MM.1S (cell line): Measurements from ENCODE around the gene E2F6.

Source experiments
- DNase-seq: peaks from one replicate; pipeline ENCODE4 v3.0.0-alpha.2; 2015
- H2AFZ ChIP-seq: fragments of 300-600 bp; sonication (generic); 2 replicates; pipeline ENCODE4 v1.6.0; 2016; ENCODE audit warnings: antibody characterized with exemption, low read length
- H3F3A ChIP-seq: fragments of 300-600 bp; sonication (generic); 2 replicates; pipeline ENCODE4 v1.6.1; 2016; ENCODE audit warnings: mild to moderate bottlenecking, antibody characterized with exemption, low read length, moderate library complexity, mixed read lengths; ENCODE audit not compliant: insufficient read depth
- H3K27ac ChIP-seq: fragments of 300-600 bp; sonication (generic); 2 replicates; pipeline ENCODE4 v1.5.1; 2016; ENCODE audit warnings: mild to moderate bottlenecking, low read length
- H3K27me3 ChIP-seq: fragments of 300-600 bp; sonication (generic); replicated peaks from 2 replicates; pipeline ENCODE4 v1.6.0; 2016; ENCODE audit warnings: low read length; ENCODE audit not compliant: insufficient read depth
- H3K36me3 ChIP-seq: fragments of 300-600 bp; sonication (generic); replicated peaks from 2 replicates; pipeline ENCODE4 v1.6.1; 2016; ENCODE audit warnings: mild to moderate bottlenecking, low read length, mixed read lengths; ENCODE audit not compliant: insufficient read depth
- H3K4me1 ChIP-seq: fragments of 300-600 bp; sonication (generic); 2 replicates; pipeline ENCODE4 v1.6.1; 2016; ENCODE audit warnings: low read length, mixed read lengths
- H3K4me2 ChIP-seq: fragments of 300-600 bp; sonication (generic); 2 replicates; pipeline ENCODE4 v1.6.0; 2016; ENCODE audit warnings: low read depth, low read length
- H3K4me3 ChIP-seq: fragments of 300-600 bp; sonication (generic); 2 replicates; pipeline ENCODE4 v1.5.1; 2016; ENCODE audit warnings: low read length, mixed read lengths
- H3K79me2 ChIP-seq: fragments of 300-600 bp; sonication (generic); 2 replicates; pipeline ENCODE4 v1.6.1; 2016; ENCODE audit warnings: mixed run types, low read length, mixed read lengths
- H3K9ac ChIP-seq: fragments of 300-600 bp; sonication (generic); 2 replicates; pipeline ENCODE4 v1.6.1; 2016; ENCODE audit warnings: low read length, mixed read lengths
- H3K9me2 ChIP-seq: fragments of 300-600 bp; sonication (generic); replicated peaks from 2 replicates; pipeline ENCODE4 v1.6.1; 2016; ENCODE audit warnings: mild to moderate bottlenecking, low read length, mixed read lengths; ENCODE audit not compliant: insufficient read depth
- H3K9me3 ChIP-seq: fragments of 300-600 bp; sonication (generic); replicated peaks from 2 replicates; pipeline ENCODE4 v1.6.1; 2016; ENCODE audit warnings: mild to moderate bottlenecking, low read length, mixed read lengths; ENCODE audit not compliant: insufficient read depth
- H4K20me1 ChIP-seq: fragments of 300-600 bp; sonication (generic); 2 replicates; pipeline ENCODE4 v1.6.1; 2016; ENCODE audit warnings: mild to moderate bottlenecking, low read length, moderate library complexity, mixed read lengths; ENCODE audit not compliant: insufficient read depth
- CTCF ChIP-seq: fragments of 300-600 bp; sonication (generic); IDR thresholded peaks from 2 replicates; pipeline ENCODE4 v1.5.1; 2016; ENCODE audit warnings: antibody characterized with exemption, low read length, mixed read lengths
- EZH2 ChIP-seq: fragments of 300-600 bp; sonication (generic); optimal IDR thresholded peaks from 2 replicates; pipeline ENCODE3; 2017; ENCODE audit warnings: low read depth, mild to moderate bottlenecking, antibody characterized with exemption, low read length, mixed read lengths
- EZH2phosphoT487 ChIP-seq: fragments of 300-600 bp; sonication (generic); IDR thresholded peaks from 2 replicates; pipeline ENCODE4 v1.6.1; 2018; ENCODE audit warnings: antibody characterized with exemption, low read length

E2F6 gene

DNA sequence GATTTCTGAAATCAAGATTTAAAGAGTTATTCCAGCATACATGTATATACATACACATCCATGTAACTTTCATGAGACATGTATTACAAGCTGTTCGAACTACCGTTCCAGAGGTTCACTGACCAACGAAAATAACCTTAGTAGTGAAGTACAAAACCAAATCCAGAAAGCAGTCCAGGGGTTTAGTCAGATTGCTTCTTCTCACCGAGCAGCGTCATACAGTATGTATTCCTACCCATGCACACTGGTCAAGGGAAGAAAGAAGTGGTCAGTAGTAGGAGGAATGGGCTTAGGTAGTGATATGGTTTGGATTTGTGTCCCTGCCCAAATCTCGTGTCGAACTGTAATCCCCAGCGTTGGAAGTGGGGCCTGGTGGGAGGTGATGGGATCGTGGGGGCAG, 45.3 kb downstream of the E2F6 start:
- Histone ChIP-seq H4K20me1 (no peaks in the 10 kb centered on the region), H3K4me2 (no peak overlapping the region), H3K27me3 (no peaks in the 10 kb centered on the region), H2AFZ (no peak overlapping the region), H3K36me3 (no peaks in the 10 kb centered on the region), H3K9me3 (no peaks in the 10 kb centered on the region), H3K27ac (no peak overlapping the region), H3K4me1 (no peaks in the 10 kb centered on the region), H3F3A (no peaks in the 10 kb centered on the region), H3K9ac (no peak overlapping the region), H3K4me3 (no peak overlapping the region), H3K79me2 (no peaks in the 10 kb centered on the region), H3K9me2 (no peaks in the 10 kb centered on the region)
- TF ChIP-seq EZH2, result no peak
- TF ChIP-seq EZH2phosphoT487, result no peak
- no peak for TF ChIP-seq CTCF
- DNase-seq, result no peak

GRCh38 chr2:11420190-11420589, 45.8 kb downstream of the E2F6 start:
- Histone ChIP-seq H3K4me2 (no peak overlapping the region), H3K9me3 (no peaks in the 10 kb centered on the region), H4K20me1 (no peaks in the 10 kb centered on the region), H3K79me2 (no peaks in the 10 kb centered on the region), H3K36me3 (no peaks in the 10 kb centered on the region), H3K27me3 (no peaks in the 10 kb centered on the region), H3K27ac (no peak overlapping the region), H3K9ac (no peak overlapping the region), H3F3A (no peaks in the 10 kb centered on the region), H3K4me1 (no peaks in the 10 kb centered on the region), H3K4me3 (no peak overlapping the region), H3K9me2 (no peaks in the 10 kb centered on the region), H2AFZ (no peak overlapping the region)
- no peak for DNase-seq
- no peak for TF ChIP-seq EZH2
- no peak for TF ChIP-seq EZH2phosphoT487
- no peak for TF ChIP-seq CTCF

- Histone ChIP-seq H3K4me3 (no peak overlapping the region), H3F3A (no peaks in the 10 kb centered on the region), H4K20me1 (no peaks in the 10 kb centered on the region), H3K4me1 (no peaks in the 10 kb centered on the region), H3K27ac (no peak overlapping the region), H3K79me2 (no peaks in the 10 kb centered on the region), H3K36me3 (no peaks in the 10 kb centered on the region), H2AFZ (no peak overlapping the region), H3K9ac (no peak overlapping the region), H3K9me3 (no peaks in the 10 kb centered on the region), H3K9me2 (no peaks in the 10 kb centered on the region), H3K4me2 (no peak overlapping the region), H3K27me3 (no peaks in the 10 kb centered on the region)
- TF ChIP-seq CTCF, result no peak
- DNase-seq, result no peak
Measured at GRCh38 chr2:11419781-11420180, 46.2 kb downstream of the E2F6 start.
